GM19452 (cell line): ENCODE measurements around the gene SDF2.
A peak's percentile ranks its signal among the peaks of the same experiment; 100 is the strongest.
"Not testable (repeated sequence)": the region's sequence is repeated elsewhere in the genome, so short reads cannot be mapped to it uniquely, and the experiment has no call there.

Source experiments
- ATAC-seq: cut with Tn5 transposase; IDR thresholded peaks from one replicate; pipeline ENCODE4 v1.9.1; 2021; ENCODE audit not compliant: unreplicated experiment

Gene SDF2

DNA sequence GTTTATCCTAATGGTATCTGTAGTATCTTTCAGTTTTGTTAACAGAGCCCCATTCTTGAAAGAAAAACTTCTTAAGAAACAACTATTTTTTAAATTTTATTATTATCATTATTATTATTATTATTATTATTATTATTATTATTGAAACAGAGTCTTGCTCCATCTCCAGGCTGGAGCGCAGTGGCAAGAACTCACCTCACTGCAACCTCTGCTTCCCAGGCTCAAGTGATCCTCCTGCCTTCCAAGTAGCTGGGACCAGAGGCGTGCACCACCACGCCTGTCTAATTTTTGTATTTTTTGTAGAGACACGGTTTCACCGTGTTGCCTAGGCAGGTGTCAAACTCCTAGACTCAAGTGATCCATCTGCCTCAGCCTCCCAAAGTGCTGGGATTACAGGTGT, 23.7 kb upstream of the SDF2 start:
- ATAC-seq: no peak

DNA sequence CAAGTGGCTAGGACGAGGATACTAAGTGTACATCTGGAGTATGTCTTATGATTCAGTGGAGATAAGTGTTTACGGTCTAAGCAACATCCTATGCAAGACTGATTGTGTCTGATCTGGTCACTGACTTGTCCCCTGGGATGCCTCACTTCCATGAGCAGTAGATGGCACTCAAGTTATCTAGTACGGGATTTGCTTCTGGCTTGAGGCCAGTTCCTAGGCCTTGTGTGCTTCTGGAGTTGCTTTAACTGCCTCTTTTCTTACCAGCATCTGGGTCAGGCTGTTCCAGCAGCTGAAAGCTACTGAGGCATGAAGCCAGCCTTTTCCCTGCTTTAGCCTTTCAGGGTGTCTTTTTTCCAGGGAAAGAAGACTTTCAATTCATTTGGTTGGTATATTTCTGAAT, 23.3 kb upstream of the SDF2 start:
- ATAC-seq: no peak

DNA sequence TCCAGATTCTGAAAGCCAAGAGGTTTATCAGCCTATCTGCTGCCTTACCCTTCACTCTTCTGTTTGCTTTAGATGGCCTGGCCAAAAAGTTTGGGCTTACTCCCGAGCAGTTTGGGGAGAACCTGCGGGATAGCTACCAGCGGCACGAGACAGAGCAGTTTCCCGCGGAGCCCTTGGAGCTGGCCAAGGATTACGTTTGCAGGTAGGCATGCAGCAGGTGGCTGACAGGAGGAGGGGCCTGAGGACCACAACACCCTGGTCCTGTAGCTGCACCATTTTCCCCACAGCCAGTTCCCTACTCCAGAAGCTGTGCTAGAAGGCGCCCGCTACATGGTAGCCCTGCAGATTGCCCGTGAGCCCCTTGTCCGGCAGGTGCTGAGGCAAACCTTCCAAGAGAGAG, 20.9 kb upstream of the SDF2 start:
- ATAC-seq: no peak

DNA sequence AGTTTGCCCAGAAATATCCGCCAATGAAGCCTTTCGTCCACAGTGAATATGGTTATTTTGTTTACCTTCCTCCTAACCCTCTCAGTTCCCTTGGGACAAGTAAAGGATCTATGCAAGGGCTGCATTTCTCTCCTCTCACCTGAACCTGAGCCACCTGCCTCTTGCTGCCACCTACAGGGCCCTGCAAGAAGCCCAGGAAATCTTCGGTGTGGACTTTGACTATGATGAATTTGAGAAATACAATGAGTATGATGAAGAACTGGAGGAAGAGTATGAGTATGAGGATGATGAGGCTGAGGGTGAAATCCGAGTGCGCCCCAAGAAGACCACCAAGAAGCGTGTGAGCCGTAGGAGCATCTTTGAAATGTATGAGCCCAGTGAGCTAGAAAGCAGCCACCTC, 14.3 kb upstream of the SDF2 start:
- ATAC-seq: no peak

DNA sequence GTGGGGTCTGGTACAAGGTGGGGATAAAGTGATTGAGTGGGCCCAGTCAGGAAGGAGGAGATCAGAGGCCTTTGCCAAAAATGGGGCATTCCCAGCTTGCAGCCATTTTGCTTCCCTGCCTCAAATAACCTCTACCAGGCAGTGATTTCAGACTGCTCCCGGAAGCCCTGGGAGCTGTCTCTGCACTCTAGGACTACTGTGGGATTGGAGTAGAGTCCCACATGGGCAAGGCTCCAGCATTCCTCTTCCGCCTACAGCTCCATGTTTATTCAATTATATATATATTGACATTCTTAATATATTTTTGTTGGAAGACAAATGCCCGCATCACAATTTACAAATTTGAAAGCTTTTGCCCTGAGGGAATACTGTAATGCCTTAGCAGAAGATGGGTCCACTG, 13.8 kb upstream of the SDF2 start:
- ATAC-seq: no peak

DNA sequence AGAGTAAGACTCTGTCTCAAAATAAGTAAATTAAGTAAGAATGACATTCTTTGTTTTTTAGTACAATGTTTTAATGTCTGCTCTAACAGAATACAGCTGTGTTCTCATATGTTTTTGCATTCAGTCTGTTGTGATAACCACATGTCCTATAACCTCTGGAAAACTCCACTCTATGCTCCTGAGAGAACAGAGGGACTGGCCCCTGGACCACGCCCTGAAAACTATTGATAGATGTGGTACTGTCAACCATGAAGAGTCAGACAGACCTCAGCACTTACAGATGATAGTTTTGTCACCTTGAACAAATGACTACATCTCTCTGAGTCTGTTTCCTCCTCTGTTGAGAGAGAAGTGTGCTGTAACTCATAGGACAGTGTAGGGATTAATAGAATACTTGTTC, 8.2 kb upstream of the SDF2 start:
- no peak for ATAC-seq

DNA sequence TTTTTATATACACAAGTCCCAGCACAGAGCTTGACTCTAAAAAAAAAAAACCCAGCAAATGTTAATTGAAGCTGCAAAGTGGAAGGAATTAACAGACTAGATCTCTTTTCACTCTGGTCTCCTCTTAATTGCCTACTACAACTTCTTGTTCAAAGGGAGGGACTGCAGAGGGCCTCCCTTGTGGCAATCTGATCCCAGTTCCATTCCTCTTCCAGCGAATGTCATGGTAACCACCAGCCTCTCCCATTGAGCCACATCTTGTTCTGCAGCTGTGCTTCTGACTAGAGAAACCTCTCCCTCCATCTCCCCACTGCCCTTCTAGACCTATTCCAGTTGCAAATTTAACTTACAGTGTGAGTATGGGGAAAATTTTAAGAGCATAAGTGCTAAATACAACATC, 6.2 kb upstream of the SDF2 start:
- ATAC-seq: no peak

DNA sequence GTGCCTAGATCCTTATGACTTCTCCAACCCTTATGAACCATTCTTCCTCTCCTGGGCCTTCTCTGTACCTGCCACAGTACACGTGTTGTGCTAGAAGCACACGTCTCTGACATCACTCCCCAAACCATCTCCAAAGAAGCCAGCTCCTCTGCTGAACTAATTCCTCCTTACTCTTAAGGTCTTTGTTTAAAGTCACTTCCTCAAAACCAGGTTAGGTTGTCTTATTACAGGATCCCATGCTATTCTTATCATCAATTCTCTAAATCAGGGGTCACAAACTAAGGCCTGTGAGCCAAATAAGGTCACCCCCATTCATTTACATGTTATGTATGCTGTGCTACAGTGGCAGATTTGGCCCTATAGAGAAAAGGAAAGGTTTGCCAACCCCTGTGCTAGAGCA, 4.3 kb upstream of the SDF2 start:
- no peak for ATAC-seq

DNA sequence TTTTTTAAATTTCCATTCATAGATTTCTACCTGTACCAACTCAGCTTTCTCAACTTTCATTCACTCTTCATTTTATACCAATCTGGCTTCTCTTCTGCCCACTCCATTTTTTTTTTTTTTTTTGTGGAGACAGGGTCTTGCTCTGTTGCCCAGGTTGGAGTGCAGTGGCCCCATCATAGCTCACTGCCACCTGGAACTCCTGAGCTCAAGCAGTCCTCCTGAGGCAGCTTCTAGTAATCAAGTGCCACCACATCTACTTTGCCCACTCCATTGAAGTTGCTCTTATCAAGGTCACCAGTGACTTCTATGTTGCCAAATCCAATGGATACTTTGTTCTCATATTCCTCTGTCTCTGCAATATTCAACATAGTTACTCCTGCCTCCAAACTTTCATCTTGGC, 2.0 kb upstream of the SDF2 start:
- no peak for ATAC-seq

DNA sequence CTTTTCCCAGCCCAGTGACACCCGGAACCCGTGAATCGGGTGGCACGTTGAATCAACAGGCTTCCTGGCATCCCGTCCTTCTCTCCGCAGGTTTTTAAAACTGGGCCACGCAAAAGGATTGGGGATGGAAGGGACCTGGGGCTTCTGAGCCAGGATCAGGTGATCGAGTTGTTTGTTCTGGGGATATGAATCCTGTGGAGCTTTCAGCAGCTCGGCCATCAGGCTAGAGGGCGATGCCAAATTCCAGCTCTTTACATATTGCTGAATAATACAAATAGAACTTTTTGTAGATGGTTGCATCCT, 772 bp upstream of the SDF2 start:
- ATAC-seq: no peak

DNA sequence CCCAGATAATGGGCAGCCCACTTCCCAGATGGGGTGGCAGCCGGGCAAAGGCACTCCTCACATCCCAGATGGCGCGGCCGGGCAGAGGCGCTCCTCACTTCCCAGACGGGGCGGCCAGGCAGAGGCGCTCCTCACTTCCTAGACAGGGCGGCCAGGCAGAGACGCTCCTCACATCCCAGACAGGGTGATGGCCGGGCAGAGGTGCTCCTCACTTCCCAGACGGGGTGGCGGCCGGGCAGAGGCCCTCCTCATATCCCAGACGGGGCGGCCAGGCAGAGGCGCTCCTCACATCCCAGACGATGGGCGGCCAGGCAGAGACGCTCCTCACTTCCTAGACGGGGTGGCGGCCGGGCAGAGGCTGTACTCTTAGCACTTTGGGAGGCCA, 2.2 kb downstream of the SDF2 start:
- not testable (repeated sequence) for ATAC-seq

DNA sequence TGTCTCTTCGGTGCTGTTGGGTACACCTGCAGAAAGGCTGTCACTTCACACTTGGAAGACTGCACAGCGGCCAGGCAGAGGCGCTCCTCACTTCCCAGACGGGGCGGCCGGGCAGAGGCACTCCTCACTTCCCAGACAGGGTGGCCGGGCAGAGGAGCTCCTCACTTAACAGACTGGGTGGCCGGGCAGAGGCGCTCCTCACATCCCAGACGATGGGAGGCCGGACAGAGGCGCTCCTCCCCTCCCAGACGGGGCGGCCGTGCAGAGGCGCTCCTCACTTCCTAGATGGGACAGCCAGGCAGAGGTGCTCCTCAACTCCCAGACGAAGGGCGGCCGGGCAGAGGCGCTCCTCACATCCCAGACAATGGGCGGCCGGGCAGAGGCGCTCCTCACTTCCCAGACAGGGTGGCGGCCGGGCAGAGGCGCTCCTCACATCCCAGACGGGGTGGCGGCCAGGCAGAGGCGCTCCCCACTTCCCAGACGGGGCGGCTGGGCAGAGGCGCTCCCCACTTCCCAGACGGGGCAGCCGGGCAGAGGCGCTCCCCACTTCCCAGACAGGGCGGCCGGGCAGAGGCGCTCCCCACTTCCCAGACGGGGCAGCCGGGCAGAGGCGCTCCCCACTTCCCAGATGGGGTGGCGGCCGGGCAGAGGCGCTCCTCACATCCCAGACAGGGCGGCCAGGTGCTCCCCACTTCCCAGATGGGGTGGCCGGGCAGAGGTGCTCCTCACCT, 2.8 kb downstream of the SDF2 start:
- not testable (repeated sequence) for ATAC-seq

DNA sequence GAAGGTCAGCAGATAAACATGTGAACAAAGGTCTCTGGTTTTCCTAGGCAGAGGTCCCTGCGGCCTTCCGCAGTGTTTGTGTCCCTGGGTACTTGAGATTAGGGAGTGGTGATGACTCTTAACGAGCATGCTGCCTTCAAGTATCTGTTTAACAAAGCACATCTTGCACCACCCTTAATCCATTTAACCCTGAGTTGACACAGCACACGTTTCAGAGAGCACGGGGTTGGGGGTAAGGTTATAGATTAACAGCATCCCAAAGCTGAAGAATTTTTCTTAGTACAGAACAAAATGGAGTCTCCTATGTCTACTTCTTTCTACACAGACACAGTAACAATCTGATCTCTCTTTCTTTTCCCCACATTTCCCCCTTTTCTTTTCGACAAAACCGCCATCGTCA, 3.4 kb downstream of the SDF2 start:
- ATAC-seq: not testable (repeated sequence)

DNA sequence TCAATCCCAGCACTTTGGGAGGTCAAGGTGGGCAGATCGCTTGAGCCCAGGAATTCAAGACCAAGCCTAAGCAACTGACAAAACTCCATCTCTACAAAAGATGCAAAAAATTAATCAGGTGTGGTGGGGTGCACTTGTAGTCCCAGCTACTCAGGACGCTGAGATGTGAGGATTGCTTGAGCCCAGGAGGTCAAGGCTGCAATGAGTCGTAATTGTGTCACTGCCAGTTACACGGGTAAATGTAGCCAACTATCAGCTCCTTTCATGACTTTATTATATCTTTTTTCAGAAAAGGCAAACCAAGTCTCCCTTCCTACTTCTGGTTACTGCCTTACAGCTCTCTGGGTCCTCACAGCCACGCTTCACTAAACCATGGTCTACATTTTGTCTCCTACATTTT, 4.0 kb downstream of the SDF2 start:
- ATAC-seq: no peak

DNA sequence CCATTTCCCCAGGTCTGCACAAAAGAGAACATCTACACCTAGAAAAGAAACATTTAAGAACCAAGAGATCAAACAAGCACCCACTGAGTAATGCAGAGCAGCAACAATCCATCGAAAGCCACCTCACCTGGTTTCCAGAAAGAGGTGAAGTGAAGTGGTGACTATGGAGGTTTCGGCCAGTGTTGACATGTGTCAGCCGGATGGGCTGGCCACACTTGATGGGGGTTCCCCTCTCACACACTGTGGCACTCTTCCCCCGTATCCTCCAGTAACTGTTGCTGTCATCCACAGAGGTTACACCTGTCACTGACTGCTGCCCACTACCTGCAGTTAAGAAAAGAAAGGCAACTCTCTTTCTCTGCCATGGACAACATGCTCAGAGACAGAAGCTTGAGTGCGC, 6.5 kb downstream of the SDF2 start:
- no peak for ATAC-seq

DNA sequence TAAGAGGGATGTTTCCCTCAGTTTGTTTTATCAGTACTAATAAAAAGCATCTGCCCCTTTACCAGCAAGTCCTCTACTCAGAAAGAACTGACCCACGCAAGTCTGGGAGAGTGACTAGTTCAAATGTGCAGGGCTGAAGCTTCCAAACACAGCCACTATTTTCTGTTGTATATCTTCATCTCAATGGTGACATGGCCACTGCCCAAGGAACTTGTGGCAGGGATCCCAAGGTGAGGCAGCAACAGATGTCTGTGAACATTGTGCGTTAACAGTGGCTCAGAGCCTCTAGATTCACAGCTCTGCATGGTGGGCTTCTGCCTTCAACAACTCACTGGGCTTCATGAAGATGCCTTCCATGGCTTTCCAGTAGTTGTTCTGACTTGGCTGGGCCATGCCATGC, 13.0 kb downstream of the SDF2 start:
- ATAC-seq: no peak

DNA sequence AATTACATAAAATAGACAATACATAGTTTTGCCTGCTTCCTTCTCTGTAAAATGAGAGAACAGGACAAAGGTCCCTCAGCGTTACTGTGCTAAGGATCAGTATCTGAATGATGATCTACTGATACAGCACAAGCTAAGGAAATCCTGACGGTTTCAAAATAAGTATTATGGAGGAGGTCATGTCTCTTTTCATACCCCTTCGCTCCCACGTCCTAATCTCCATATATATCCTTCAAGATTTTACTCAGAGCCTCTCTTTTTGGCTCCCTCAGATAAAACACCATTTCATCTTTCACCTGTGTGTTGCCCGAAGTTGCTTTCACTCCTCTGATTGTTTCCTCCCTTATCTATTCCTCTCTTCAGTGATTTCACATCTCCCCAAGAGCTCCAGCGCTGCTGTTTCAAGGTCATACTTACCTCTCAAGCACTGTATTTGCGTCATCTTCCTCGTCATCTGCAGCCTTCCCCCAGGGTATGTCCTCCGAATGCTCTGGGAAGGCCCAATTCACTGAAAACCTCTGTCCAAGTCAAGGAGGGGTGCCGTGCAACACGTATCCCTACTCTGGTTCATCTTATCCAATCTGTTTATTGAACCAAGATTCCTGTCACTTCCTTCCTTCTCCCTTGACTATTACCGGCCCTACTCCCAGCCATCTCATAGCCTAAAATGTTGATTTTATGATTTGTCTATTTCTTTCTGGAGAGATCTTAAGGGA, 15.5 kb downstream of the SDF2 start:
- ATAC-seq: no peak

DNA sequence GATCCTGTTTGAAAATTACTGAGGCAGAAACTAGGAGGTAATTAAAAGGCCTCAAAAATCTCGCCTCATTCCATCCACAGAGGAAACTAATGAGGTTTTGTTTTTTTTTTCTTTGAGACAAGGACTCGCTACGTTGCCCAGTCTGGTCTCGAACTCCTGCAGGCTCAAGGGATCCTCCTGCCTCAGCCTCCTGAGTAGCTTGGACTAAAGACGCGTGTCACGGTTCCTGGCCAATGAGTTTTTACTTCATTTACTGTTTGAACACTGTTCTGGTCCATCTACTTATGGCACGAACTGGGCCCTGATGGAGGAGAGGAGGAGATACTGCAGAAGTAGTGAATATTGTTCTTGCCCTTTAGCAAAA, 16.1 kb downstream of the SDF2 start:
- ATAC-seq: no peak

DNA sequence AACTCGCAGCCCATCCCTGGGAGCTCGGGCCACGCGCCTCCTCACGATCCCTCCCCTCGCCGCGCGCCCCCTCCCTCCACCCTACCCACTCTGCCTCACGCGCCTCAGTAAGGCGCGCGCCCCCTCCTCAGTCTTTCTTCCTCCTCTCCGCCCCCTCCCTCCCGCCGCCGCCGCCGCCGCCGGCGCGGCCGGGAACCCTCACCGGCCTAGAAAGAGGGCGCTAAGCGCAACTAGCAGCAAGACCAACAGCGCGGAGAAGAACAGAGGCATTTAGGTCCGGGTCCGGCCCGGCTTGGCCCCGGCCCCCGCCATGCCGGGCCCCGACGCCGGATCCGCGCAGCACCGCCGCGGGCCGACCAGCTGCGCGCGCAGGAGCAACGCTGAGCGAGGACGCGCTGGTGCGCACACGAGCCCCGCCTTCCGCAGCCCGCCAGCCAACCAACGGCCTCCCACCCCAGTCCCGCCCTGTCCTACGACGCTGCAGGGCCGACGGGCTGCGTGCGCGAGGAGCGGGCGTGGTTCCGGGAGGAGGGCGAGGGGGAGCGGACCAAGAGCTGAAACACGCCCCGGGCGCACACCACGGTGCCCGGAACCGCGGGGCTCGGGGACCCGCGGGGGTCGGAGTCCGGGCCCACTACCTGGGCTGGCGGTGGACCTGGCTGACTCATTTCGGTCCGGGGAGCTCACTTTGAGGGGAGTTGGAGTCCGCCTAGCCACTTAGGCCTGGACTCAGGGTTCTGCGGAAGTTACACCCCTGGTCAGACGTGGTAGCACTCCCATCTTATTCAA, 16.7 kb downstream of the SDF2 start, which contains the start of gene BLTP2:
Gene BLTP2 (minus strand): TSS at position 372 of the 789 bp plus-strand sequence. CDS start 102 bp downstream, at position 270.
- peak; percentile 92 for ATAC-seq

DNA sequence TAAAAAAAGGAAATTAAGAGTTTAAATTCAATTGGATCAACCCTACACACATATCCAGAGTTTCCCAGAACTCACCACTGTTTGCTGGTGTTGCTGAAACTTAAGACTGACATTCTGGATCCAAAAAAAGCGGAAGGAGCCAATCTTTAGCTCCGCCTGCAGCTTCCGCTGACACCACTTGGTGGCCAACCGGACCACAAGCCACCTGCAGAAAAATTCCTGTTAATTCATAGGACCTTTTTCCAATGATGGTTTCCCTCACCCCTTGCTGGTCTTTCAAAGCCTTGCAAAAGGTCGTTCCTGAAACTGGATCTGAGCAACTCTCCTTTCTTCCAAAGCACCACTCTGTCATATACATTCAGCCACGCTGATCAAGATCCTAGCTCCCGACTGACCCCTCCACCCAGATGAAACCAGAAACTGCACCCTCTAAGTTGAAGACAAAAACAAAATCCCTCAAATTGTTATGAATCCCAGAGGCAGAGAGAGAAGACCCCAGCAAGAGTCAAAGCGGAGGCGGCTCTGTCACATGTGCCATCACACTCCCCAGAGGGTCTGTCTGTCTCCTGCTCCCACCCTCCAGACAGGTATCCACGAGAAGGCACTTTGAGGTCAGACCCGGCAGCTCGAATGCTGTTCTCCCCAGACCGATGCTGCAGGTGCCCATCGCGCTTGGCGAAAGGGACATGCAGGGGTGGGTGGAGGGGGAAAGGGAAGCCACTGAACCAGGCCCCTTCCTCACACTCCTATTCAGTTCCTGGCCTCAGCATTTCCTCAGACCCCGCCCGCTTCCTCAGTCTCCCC, 17.5 kb downstream of the SDF2 start:
- peak; percentile 5 for ATAC-seq

DNA sequence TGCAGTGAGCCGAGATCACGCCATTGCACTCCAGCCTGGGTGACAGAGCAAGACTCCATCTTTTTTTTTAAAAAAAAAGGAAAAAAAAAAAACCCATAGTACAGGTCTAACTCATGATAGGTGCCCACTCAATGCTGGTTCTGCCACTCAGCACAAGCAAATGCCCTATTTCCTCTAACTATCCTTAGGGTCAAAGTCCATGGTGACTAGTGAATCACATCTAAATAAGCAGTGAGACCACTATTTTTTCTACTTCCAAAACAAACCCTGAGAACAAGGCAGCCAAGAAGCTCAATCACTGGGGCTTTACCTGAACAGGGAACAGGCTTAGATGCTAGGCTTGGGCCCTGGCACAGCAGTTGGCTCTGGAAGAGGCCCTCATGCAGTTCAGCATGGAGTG, 20.1 kb downstream of the SDF2 start:
- ATAC-seq: no peak
